GM06990 (cell line): ENCODE measurements around the gene TTC9.

Source experiments
- DNase-seq: peaks from one replicate; pipeline ENCODE4 v3.0.0-alpha.2; 2011; ENCODE audit not compliant: insufficient read length; ENCODE audit errors: extremely low read depth
- H3K27me3 ChIP-seq: replicated peaks from 2 replicates; pipeline ENCODE4 v1.6.0; 2011; ENCODE audit warnings: low read length; ENCODE audit not compliant: control insufficient read depth, insufficient read depth
- H3K36me3 ChIP-seq: 2 replicates; pipeline ENCODE4 v1.5.1; 2011; ENCODE audit warnings: low read length; ENCODE audit not compliant: control insufficient read depth, insufficient read depth
- H3K4me3 ChIP-seq: replicated peaks from 2 replicates; pipeline ENCODE4 v1.5.1; 2011; ENCODE audit warnings: low read depth, mild to moderate bottlenecking, control low read depth, low read length
- CTCF ChIP-seq: IDR thresholded peaks from 2 replicates; pipeline ENCODE4 v1.5.1; 2011; ENCODE audit warnings: low read length, control low read depth, mild to moderate bottlenecking, inconsistent platforms; ENCODE audit not compliant: insufficient read depth, poor library complexity, severe bottlenecking

The TTC9 gene

GRCh38 chr14:70635971-70636595 lies 5.6 kb upstream of the TTC9 start:
- no peak for TF ChIP-seq CTCF

GRCh38 chr14:70638416-70638815 lies 3.3 kb upstream of the TTC9 start:
- no peak for DNase-seq
- Histone ChIP-seq H3K36me3 (peaks cover 2% of the 10 kb centered on the region), H3K27me3 (no peaks in the 10 kb centered on the region)

More at GRCh38 chr14:70635971-70636595, 5.6 kb upstream of the TTC9 start:
- H3K36me3 ChIP-seq: peaks cover 2% of the 10 kb centered on the region
- H3K4me3 ChIP-seq: no peak overlapping the region
- H3K27me3 ChIP-seq: no peaks in the 10 kb centered on the region
- DNase-seq: no peak

GRCh38 chr14:70640938-70641547 lies 673 bp upstream of the TTC9 start:
- H3K36me3 ChIP-seq: no peaks in the 10 kb centered on the region; the same call in 1 of the 2 replicates
- peak; percentile 82 for DNase-seq
- no peak for TF ChIP-seq CTCF
- H3K4me3 ChIP-seq: peak overlapping the region; percentile 67
- no peaks in the 10 kb centered on the region for H3K27me3 ChIP-seq

More at GRCh38 chr14:70638416-70638815, 3.3 kb upstream of the TTC9 start:
- no peak overlapping the region for H3K4me3 ChIP-seq
- TF ChIP-seq CTCF: no peak

GRCh38 chr14:70642303-70643235 lies 853 bp downstream of the TTC9 start:
- TF ChIP-seq CTCF: no peak
- Histone ChIP-seq H3K36me3 (no peaks in the 10 kb centered on the region), H3K4me3 (peak overlapping the region; percentile 67), H3K27me3 (no peaks in the 10 kb centered on the region)
- peak; percentile 81 for DNase-seq

- no peak for DNase-seq
- Histone ChIP-seq H3K4me3 (peak overlapping the region; percentile 67), H3K27me3 (no peaks in the 10 kb centered on the region), H3K36me3 (no peaks in the 10 kb centered on the region)
- no peak for TF ChIP-seq CTCF
These were observed 2.3 kb downstream of the TTC9 start for GRCh38 chr14:70643967-70644366.
